BLaER1 treated with 17β-estradiol and CSF1 and Interleukin-3, amounts not matched to agents 10 nM and 100 nM (cell line): ENCODE measurements around the gene TMSB4X.

Source experiments
- H3K27ac ChIP-seq, 11 experiments: shearing (Covaris generic); formaldehyde crosslinking; 2 replicates each; pipeline ENCODE4 v1.8.1; 2022
- H3K27me3 ChIP-seq, 11 experiments: shearing (Covaris generic); formaldehyde crosslinking; 2 replicates each; pipeline ENCODE4 v1.8.1; 2022
- H3K36me3 ChIP-seq, 11 experiments: shearing (Covaris generic); formaldehyde crosslinking; 2 replicates each; pipeline ENCODE4 v1.8.1; 2022
- H3K4me1 ChIP-seq, 10 experiments: shearing (Covaris generic); formaldehyde crosslinking; 2 replicates each; pipeline ENCODE4 v1.8.1; 2022
- H3K4me2 ChIP-seq, 11 experiments: shearing (Covaris generic); formaldehyde crosslinking; 2 replicates each; pipeline ENCODE4 v1.8.1; 2022
- H3K4me3 ChIP-seq, 10 experiments: shearing (Covaris generic); formaldehyde crosslinking; 2 replicates each; pipeline ENCODE4 v1.8.1; 2022
- H3K9ac ChIP-seq, 11 experiments: shearing (Covaris generic); formaldehyde crosslinking; 2 replicates each; pipeline ENCODE4 v1.8.1; 2022
- H3K9me3 ChIP-seq, 11 experiments: shearing (Covaris generic); formaldehyde crosslinking; replicated peaks in 1 of 11; 2 replicates each; pipeline ENCODE4 v1.8.1; 2022
- H4K20me1 ChIP-seq, 11 experiments: shearing (Covaris generic); formaldehyde crosslinking; 2 replicates each; pipeline ENCODE4 v1.8.1; 2022
- Cebpa-rat ChIP-seq, 11 experiments: shearing (Covaris generic); IDR thresholded peaks; 2 replicates each; pipeline ENCODE4 v1.8.1; 2022

The TMSB4X gene

DNA sequence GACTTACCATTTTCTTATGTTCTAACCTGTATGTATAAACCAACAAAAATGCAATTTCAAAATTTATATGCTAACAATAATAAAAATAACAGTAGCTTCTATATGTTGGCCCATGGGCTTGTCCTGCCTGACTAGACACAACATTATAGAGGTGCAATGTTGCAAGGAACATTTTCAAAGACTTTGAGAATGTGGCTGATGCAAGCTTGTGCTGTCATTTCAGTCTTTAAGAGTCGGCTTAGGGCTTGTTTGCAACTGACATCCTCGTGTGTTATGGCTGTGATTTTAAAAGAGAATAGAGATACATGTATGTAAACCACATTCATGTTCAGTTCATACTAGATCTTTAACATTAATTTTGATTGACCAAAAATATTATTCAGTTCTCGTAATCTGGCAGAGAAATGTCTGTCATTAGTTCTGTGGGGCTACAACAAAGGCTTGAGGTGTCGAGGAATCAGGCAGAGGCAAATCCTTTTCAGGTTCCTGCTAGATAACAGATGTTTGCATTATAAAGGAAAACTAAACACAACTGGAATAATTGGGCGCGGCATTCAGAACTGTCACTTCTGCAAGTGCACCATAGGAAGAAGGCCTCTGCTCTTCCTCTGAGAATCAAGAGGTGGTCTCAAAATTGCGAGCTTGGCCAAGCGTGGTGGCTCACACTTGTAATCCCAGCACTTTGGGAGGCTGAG lies 13.1 kb downstream of the TMSB4X start:
- H3K9me3 ChIP-seq, result peaks cover 18 to 28% (median 23%) of the 10 kb centered on the region in 11 experiments
- no peak for TF ChIP-seq Cebpa-rat (IDR thresholded peaks at IDR 0.05)
- H3K36me3 ChIP-seq, result 0 out of 22 replicates have a peak, but pooled peaks cover 0 to 4% (median 0%) of the 10 kb centered on the region in 11 experiments
- H3K4me1 ChIP-seq, result peaks cover 30 to 68% (median 44%) of the 10 kb centered on the region in 10 experiments
- H3K4me2 ChIP-seq, result no peak overlapping the region
- no peak overlapping the region for H3K4me3 ChIP-seq
- no peak overlapping the region for H3K27ac ChIP-seq
- H3K27me3 ChIP-seq, result peaks cover 0 to 28% (median 0%) of the 10 kb centered on the region in 11 experiments; a peak in 4 of 22 replicates
- no peak overlapping the region for H3K9ac ChIP-seq
- no peaks in the 10 kb centered on the region for H4K20me1 ChIP-seq

DNA sequence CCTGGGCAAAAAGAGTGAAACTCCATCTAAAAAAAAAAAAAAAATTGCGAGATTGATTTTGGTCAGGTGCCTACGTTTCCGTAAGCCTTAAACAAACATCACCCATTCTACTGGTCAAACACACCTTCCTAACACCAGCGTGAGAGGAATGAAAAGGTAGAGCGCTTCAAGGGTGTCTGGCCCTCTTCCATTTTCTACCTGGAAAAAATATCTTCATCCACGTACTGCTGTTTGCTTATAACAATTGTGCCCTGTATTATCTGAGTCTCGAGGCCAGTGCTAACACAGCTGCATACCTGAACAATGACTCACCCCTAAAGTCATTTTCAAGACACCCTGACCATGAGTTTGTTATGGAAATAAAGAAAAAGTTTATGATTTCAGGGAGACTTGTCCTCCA lies 13.9 kb downstream of the TMSB4X start:
- TF ChIP-seq Cebpa-rat (IDR thresholded peaks at IDR 0.05), result no peak
- Histone ChIP-seq H3K4me2 (peak overlapping the region in 5 of 11 experiments; percentile 6 to 46 (median 40); a peak in 5 of 22 replicates), H3K9me3 (peaks cover 18 to 28% (median 23%) of the 10 kb centered on the region in 11 experiments), H3K36me3 (0 out of 22 replicates have a peak, but pooled peaks cover 0 to 4% (median 0%) of the 10 kb centered on the region in 11 experiments), H3K9ac (no peak overlapping the region), H3K4me1 (peaks cover 23 to 61% (median 36%) of the 10 kb centered on the region in 10 experiments), H3K4me3 (no peak overlapping the region), H3K27me3 (peaks cover 0 to 30% (median 0%) of the 10 kb centered on the region in 11 experiments; a peak in 3 of 22 replicates), H3K27ac (no peak overlapping the region), H4K20me1 (no peaks in the 10 kb centered on the region)

- Histone ChIP-seq H4K20me1 (no peaks in the 10 kb centered on the region), H3K27ac (0 out of 22 replicates have a peak overlapping the region, but pooled peaks of 1 of the 11 experiments have one; percentile 15), H3K9ac (no peak overlapping the region), H3K4me3 (no peak overlapping the region), H3K4me2 (peak overlapping the region in 7 of 11 experiments; percentile 20 to 46 (median 33); a peak in 10 of 22 replicates), H3K9me3 (peaks cover 18 to 28% (median 24%) of the 10 kb centered on the region in 11 experiments), H3K36me3 (0 out of 22 replicates have a peak, but pooled peaks cover 0 to 4% (median 0%) of the 10 kb centered on the region in 11 experiments), H3K27me3 (peaks cover 0 to 24% (median 0%) of the 10 kb centered on the region in 11 experiments; a peak in 3 of 22 replicates), H3K4me1 (peaks cover 16 to 58% (median 30%) of the 10 kb centered on the region in 10 experiments)
- no peak for TF ChIP-seq Cebpa-rat (IDR thresholded peaks at IDR 0.05)
Measured at GRCh38 chrX:12989461-12989860, 14.6 kb downstream of the TMSB4X start.

- TF ChIP-seq Cebpa-rat (IDR thresholded peaks at IDR 0.05), result no peak
- Histone ChIP-seq H3K4me2 (peak overlapping the region in 5 of 11 experiments; percentile 3 to 39 (median 29); a peak in 9 of 22 replicates), H3K27ac (no peak overlapping the region), H3K9ac (no peak overlapping the region), H3K4me3 (no peak overlapping the region), H3K4me1 (peaks cover 13 to 54% (median 26%) of the 10 kb centered on the region in 10 experiments), H3K27me3 (peaks cover 0 to 14% (median 0%) of the 10 kb centered on the region in 11 experiments; a peak in 2 of 22 replicates), H3K36me3 (no peaks in the 10 kb centered on the region), H4K20me1 (no peaks in the 10 kb centered on the region), H3K9me3 (peaks cover 7 to 22% (median 15%) of the 10 kb centered on the region in 11 experiments)
Measured at GRCh38 chrX:12991575-12991974, 16.7 kb downstream of the TMSB4X start.

DNA sequence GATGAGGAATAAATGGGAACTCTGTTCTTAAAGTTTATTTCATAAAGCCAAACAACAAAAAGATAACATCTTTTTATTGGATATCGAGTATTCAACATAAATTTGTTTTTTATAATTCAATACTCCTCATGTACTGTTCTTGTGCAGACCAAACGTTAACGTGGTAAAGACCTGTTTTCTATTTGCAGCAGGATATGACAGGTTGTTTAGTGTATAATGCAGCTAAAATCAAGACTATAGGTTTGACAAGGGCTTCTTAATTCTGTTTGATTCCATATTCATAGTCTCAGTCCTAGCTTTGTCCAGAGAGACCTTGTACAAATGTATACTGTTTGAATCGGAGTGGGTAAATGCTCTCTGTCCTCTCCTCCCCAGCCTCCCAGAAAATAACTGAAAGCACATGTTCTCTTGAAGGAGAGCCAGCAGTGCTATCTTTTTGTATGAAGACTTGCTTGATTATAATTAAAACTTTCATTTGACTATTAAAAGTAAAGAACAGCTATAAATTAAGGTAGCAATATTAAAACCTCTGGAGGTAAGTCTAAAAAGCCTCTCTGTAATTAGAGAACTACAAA lies 17.7 kb downstream of the TMSB4X start:
- TF ChIP-seq Cebpa-rat (IDR thresholded peaks at IDR 0.05), result no peak
- peaks cover 0 to 14% (median 0%) of the 10 kb centered on the region in 11 experiments; a peak in 1 of 22 replicates for H3K27me3 ChIP-seq

DNA sequence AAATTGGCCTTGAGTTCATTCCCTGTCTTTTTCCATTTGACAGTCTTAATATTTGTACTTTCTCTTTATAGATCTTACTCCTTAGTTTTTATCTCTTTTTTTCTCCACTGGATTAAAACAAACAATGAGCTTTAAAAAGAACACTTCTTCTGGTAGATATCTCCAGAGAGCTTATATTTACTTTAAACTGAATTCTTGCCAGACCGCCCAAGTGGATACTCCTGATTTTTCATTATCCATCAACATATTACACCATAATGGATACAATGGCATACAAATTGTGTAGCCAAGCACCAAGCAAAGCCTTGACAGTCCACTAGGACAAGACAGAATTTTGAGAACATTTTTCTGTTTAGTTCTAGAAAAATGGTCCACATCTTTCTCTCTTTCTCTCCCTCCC lies 18.9 kb downstream of the TMSB4X start:
- H4K20me1 ChIP-seq, result no peaks in the 10 kb centered on the region
- no peaks in the 10 kb centered on the region for H3K36me3 ChIP-seq
- H3K9me3 ChIP-seq, result peaks cover 0 to 10% (median 2%) of the 10 kb centered on the region in 11 experiments; a peak in 4 of 22 replicates
- H3K4me2 ChIP-seq, result peak overlapping the region in 2 of 11 experiments; percentile 5 to 31; a peak in 2 of 22 replicates
- H3K27ac ChIP-seq, result no peak overlapping the region
- peaks cover 35 to 72% (median 44%) of the 10 kb centered on the region in 10 experiments for H3K4me1 ChIP-seq
- no peak overlapping the region for H3K9ac ChIP-seq
- peaks cover 0 to 20% (median 0%) of the 10 kb centered on the region in 11 experiments; a peak in 2 of 22 replicates for H3K27me3 ChIP-seq
- H3K4me3 ChIP-seq, result no peak overlapping the region
- TF ChIP-seq Cebpa-rat (IDR thresholded peaks at IDR 0.05), result no peak

More for the DNA sequence above, 17.7 kb downstream of the TMSB4X start:
- no peak overlapping the region for H3K27ac ChIP-seq
- no peak overlapping the region for H3K4me3 ChIP-seq
- no peak overlapping the region for H3K4me2 ChIP-seq
- no peak overlapping the region for H3K9ac ChIP-seq
- peaks cover 23 to 65% (median 36%) of the 10 kb centered on the region in 10 experiments for H3K4me1 ChIP-seq
- peaks cover 0 to 11% (median 5%) of the 10 kb centered on the region in 11 experiments; a peak in 11 of 22 replicates for H3K9me3 ChIP-seq
- no peaks in the 10 kb centered on the region for H3K36me3 ChIP-seq
- no peaks in the 10 kb centered on the region for H4K20me1 ChIP-seq

DNA sequence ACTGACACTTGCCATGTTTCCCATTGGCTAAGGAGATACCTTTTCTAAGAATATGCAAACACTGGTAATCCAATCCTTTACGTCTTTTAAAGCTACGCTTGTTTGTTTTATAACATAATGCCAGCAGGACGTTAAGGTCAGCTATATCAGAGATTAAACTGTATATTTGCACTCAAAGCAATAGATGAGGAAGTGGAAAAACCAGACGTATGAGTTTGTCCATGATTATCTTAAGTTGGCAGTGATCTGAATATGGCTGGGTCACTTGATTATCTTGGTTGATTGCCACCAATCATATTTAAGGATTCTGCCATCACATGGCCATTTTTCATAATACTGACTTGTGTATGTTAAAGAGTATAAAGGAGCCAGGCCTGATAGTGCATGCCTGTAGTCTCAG lies 19.4 kb downstream of the TMSB4X start:
- H4K20me1 ChIP-seq, result no peaks in the 10 kb centered on the region
- no peak overlapping the region for H3K27ac ChIP-seq
- peaks cover 0 to 20% (median 0%) of the 10 kb centered on the region in 11 experiments; a peak in 2 of 22 replicates for H3K27me3 ChIP-seq
- H3K4me1 ChIP-seq, result peaks cover 40 to 72% (median 47%) of the 10 kb centered on the region in 10 experiments
- peaks cover 0 to 10% (median 2%) of the 10 kb centered on the region in 11 experiments; a peak in 4 of 22 replicates for H3K9me3 ChIP-seq
- H3K4me3 ChIP-seq, result no peak overlapping the region
- H3K36me3 ChIP-seq, result no peaks in the 10 kb centered on the region
- H3K9ac ChIP-seq, result no peak overlapping the region
- no peak for TF ChIP-seq Cebpa-rat (IDR thresholded peaks at IDR 0.05)
- H3K4me2 ChIP-seq, result peak overlapping the region in 2 of 11 experiments; percentile 5 to 31; a peak in 2 of 22 replicates

DNA sequence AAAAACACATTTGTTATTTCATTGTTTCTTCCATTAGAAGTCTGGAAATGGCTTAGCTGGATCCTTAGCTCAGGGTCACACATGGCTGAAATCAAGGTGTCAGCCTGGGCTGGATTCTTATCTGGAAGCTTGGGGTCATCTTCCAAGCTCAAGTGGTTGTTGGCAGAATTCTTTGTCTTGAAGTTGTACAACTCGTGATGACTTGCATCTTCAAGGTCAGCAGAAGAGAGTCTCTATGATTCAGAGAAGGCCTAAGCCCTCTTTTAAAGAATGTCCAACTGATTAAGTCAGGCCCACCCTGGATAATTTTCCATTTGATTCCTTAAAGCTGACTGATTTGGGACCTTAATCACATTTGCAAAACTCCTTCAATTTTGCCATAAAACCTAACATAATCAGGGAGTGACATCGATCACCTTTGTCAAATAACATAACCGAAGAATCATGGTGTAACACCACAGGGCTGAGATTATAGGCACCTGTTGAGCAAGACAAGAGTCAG lies 22.1 kb downstream of the TMSB4X start:
- Histone ChIP-seq H3K4me2 (peak overlapping the region; percentile 71 to 91 (median 85); a peak in 20 of 22 replicates), H3K4me1 (peaks cover 55 to 72% (median 61%) of the 10 kb centered on the region in 10 experiments), H4K20me1 (no peaks in the 10 kb centered on the region), H3K9me3 (peaks cover 0 to 10% (median 2%) of the 10 kb centered on the region in 11 experiments; a peak in 4 of 22 replicates), H3K27me3 (peaks cover 0 to 20% (median 0%) of the 10 kb centered on the region in 11 experiments; a peak in 2 of 22 replicates), H3K27ac (peak overlapping the region; percentile 74 to 98 (median 90); a peak in 20 of 22 replicates), H3K4me3 (no peak overlapping the region), H3K36me3 (no peaks in the 10 kb centered on the region), H3K9ac (peak overlapping the region in 6 of 11 experiments; percentile 71 to 85 (median 82); a peak in 10 of 22 replicates)
- TF ChIP-seq Cebpa-rat (IDR thresholded peaks at IDR 0.05), result no peak; a peak in 1 of 22 replicates
